Right lobe of liver (tissue), 6 donors: Measurements from ENCODE around the gene CAMTA1. TPM values are rescaled to one million over a fixed set of nuclear protein-coding genes. Genes with fewer than 3 reads are reported as not detected.

Experiments used
- ATAC-seq, 4 donors: fragments of 200-7000 bp; cut with Tn5 transposase; one replicate each; pipeline ENCODE4 v1.9.1; 2020; ENCODE audit warnings: mild to moderate bottlenecking in 4 of 4, moderate library complexity in 4 of 4
- DNase-seq, 3 donors: peaks; one replicate each; pipeline ENCODE4 v3.0.0-alpha.2; 2020
- H3K27ac ChIP-seq, 3 donors: fragments of 200-600 bp; one replicate each; pipeline ENCODE4 v1.8.0; 2022
- H3K27me3 ChIP-seq, 2 donors: fragments of 200-600 bp; one replicate each; pipeline ENCODE4 v1.8.0; 2022
- H3K36me3 ChIP-seq, 4 donors: fragments of 200-600 bp; sonication (generic) in 1 of 4; one replicate each; pipeline versions ENCODE4 v1.5.1 to v1.8.0; 2017 to 2022; ENCODE audit warnings: control low read depth in 1 of 4
- H3K4me1 ChIP-seq, 4 donors: fragments of 200-600 bp; sonication (generic) in 1 of 4; one replicate each; pipeline versions ENCODE4 v1.5.1 to v1.8.0; 2017 to 2022; ENCODE audit warnings: control low read depth in 1 of 4
- H3K4me3 ChIP-seq, 3 donors: fragments of 200-600 bp; one replicate each; pipeline ENCODE4 v1.8.0; 2022
- H3K9me3 ChIP-seq, 4 donors: fragments of 200-600 bp; sonication (generic) in 1 of 4; one replicate each; pipeline versions ENCODE4 v1.5.1 to v1.8.0; 2017 to 2022; ENCODE audit warnings: control low read depth in 1 of 4
- CTCF ChIP-seq, 4 donors: fragments of 200-600 bp in 3 of 4; fragments of 450-650 bp in 1 of 4; IDR thresholded peaks; one replicate each; pipeline versions ENCODE4 v1.5.1 to v1.8.0; 2016 to 2022; ENCODE audit warnings: antibody characterized with exemption in 4 of 4, mild to moderate bottlenecking in 2 of 4
- POLR2A ChIP-seq: fragments of 450-650 bp; IDR thresholded peaks from one replicate; pipeline ENCODE4 v1.6.1; 2017; ENCODE audit warnings: antibody characterized with exemption, mild to moderate bottlenecking
- WGBS: methylation state at CpG from one replicate; pipeline ENCODE4 v1.1.6; 2018; ENCODE audit warnings: low coverage, low lambda C conversion rate; ENCODE audit not compliant: insufficient coverage; ENCODE audit errors: missing lambda C conversion rate; 5-methylcytosine and 5-hydroxymethylcytosine counted together
- intact Hi-C, 2 donors: fragments of 100-400 bp; cut with DNase I; formaldehyde crosslinking; loops; one replicate each; pipeline versions ENCODE4 v1.11.2 to v1.14.1; 2022
- total RNA-seq, 6 experiments: library from RNA; depleted of rRNA in 2 of 6; stranded (reverse); fragments of >200 nt in 2 of 6; fragmentation: NEBNext Ultra II Directional in 3 of 6; extraction: Animal tissue kit (Norgen Biotek cat#: 25700) in 3 of 6; gene quantifications; one replicate each; pipeline versions ENCODE4 v1.1.0 to v1.2.4, GENCODE V29; 2016 to 2023
- donor health status: DM: no; HTN: yes; CAD: no.
- donor health status: DM: no; HTN: no; CAD: no.
- donor health status: DM: no; HTN: no; CAD: no.
- donor health status: DM: no; HTN: yes; CAD: no.
- donor health status: DM: no; HTN: yes; CAD: no.

The CAMTA1 gene
- total RNA-seq, 6 experiments from 2014 or later = 32.3 to 49.4 (median 37.2) TPM

- ATAC-seq (no peak), DNase-seq (no peak)
- Histone ChIP-seq H3K4me3 (no peak overlapping the region), H3K36me3 (no peaks in the 10 kb centered on the region), H3K9me3 (no peaks in the 10 kb centered on the region), H3K27ac (no peak overlapping the region), H3K27me3 (no peaks in the 10 kb centered on the region), H3K4me1 (no peaks in the 10 kb centered on the region)
- WGBS = 58% methylated on average over 17 of the region's 22 CpGs
- TF ChIP-seq CTCF (IDR thresholded peaks at IDR 0.05) (no peak), POLR2A (no peak)
- intact Hi-C loops = no loop called here
These were observed 462.7 kb downstream of the CAMTA1 start for GRCh38 chr1:7247791-7248548.

- H3K9me3 ChIP-seq = no peaks in the 10 kb centered on the region
- no peak overlapping the region for H3K27ac ChIP-seq
- intact Hi-C loops = no loop called here
- no peaks in the 10 kb centered on the region for H3K4me1 ChIP-seq
- no peaks in the 10 kb centered on the region for H3K27me3 ChIP-seq
- no peak overlapping the region for H3K4me3 ChIP-seq
- DNase-seq = no peak
- WGBS = 78% methylated on average over 13 of the region's 13 CpGs
- ATAC-seq = no peak
- no peaks in the 10 kb centered on the region for H3K36me3 ChIP-seq
- TF ChIP-seq POLR2A = no peak
- TF ChIP-seq CTCF (IDR thresholded peaks at IDR 0.05) = no peak
These were observed 463.4 kb downstream of the CAMTA1 start for GRCh38 chr1:7248549-7249199.

- 40% methylated on average over 3 of the region's 3 CpGs for WGBS
- ATAC-seq = no peak
- Histone ChIP-seq H3K36me3 (no peaks in the 10 kb centered on the region), H3K9me3 (no peaks in the 10 kb centered on the region), H3K4me1 (no peaks in the 10 kb centered on the region), H3K27me3 (no peaks in the 10 kb centered on the region), H3K27ac (no peak overlapping the region), H3K4me3 (no peak overlapping the region)
- no peak for TF ChIP-seq CTCF (IDR thresholded peaks at IDR 0.05)
- no peak for TF ChIP-seq POLR2A
- intact Hi-C loops = no loop called here
- DNase-seq = no peak
These were observed 464.3 kb downstream of the CAMTA1 start for GRCh38 chr1:7249516-7249915.

DNA sequence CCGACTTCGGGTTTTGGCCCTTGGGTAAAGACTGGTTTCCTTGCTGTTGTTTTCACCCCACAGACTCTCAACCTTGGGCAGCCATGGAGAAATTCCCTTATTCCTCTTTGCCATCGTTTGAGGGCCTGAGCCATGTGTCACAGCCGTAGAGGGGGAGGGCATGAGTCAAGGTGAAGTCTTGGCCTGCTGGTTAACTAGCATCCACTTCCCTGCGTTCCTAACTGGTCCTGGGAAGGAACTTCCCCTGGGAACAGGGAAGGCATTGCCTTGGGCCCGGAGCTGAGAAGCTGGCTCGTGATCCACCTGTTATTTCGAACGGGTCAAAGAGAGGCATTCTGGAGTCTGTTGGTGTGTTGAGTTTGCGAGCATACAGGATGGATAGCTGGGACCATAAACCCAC is 464.9 kb downstream of the CAMTA1 start:
- ATAC-seq (no peak), DNase-seq (no peak)
- H3K4me3 ChIP-seq = no peak overlapping the region
- H3K36me3 ChIP-seq = no peaks in the 10 kb centered on the region
- H3K4me1 ChIP-seq = no peaks in the 10 kb centered on the region
- intact Hi-C loops = no loop called here
- H3K9me3 ChIP-seq = no peaks in the 10 kb centered on the region
- H3K27ac ChIP-seq = no peak overlapping the region
- TF ChIP-seq POLR2A (no peak), CTCF (IDR thresholded peaks at IDR 0.05) (no peak)
- WGBS = 75% methylated on average over 4 of the region's 10 CpGs
- H3K27me3 ChIP-seq = no peaks in the 10 kb centered on the region
